ENCODE data around the gene PRKAR2B.

The PRKAR2B gene

GRCh38 chr7:107044347-107045194, at the start of gene PRKAR2B:
TSS of gene PRKAR2B (plus strand) at chr7:107044705. CDS start at chr7:107044908, 203 bp downstream.
- DNase-seq (ENCODE audit: low spot score): peak; percentile 67

DNA sequence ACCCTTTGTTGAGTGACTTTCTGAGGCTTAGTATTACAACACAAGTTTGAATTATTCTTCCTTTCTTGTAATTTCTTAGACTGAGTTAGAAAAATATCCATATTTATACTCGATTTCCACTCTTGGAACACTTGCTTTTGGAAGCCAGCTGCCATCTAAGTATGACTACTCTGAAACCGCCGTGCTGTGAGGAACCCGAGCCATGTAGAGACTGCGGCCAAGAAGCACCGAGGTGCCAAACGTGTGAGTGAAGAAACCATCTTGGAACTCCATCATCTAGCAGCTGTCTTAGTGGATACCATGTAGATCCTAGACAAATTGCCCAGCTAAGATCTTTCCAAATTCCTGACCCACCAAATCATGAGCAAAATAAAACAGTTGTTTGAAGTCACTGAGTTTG, 49.7 kb upstream of the PRKAR2B start:
- DNase-seq (ENCODE audit: low spot score): no peak

- DNase-seq (ENCODE audit: low spot score): no peak
Observed at GRCh38 chr7:106997487-106998271, 46.8 kb upstream of the PRKAR2B start.

DNA sequence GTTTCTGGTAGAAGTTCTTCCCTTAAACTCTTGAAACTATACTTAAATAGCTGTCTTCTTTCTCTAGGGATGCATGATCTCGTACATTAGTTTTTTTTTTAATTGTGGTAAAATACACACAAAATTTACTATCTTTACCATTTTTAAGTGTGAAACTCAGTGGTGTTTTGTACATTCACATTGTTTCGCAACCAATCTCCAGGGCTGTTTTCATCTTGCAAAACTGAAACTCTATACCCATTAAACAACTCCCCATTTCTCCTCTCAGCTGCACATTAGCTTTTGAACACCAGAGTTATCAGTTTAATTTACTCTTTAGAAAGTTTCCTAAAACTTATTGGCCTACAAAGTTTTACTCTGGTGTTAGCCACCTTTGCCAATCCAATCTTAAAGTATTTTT, 45.5 kb upstream of the PRKAR2B start:
- no peak for DNase-seq (ENCODE audit: low spot score)

- no peak for DNase-seq (ENCODE audit: low spot score)
Observed at GRCh38 chr7:107001490-107001889, 43.0 kb upstream of the PRKAR2B start.

- no peak for DNase-seq (ENCODE audit: low spot score)
Observed at GRCh38 chr7:107002126-107002525, 42.4 kb upstream of the PRKAR2B start.

DNA sequence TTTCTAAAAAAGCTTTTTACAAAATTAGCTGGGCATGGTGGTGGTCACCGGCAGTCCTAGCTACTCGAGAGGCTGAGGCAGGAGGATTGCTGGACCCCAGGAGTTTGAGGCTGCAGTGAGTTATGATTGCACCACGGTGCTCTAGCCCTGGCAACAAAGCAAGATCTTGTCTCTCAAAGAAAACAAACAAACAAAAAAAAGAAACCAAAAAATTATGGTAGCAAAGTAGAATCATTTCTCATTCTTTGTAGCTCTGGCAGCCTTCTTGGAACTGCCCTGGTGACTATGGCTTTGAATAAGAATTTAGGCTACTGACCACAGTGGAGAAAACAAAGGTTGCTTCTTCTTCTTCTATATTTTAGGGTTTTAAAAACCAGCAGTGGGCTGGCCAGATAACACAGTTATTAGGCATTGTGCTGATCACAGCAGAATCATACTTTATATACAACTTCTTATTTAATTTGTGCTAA, 41.9 kb upstream of the PRKAR2B start:
- no peak for DNase-seq (ENCODE audit: low spot score)

- no peak for DNase-seq (ENCODE audit: low spot score)
Observed at GRCh38 chr7:107007007-107007891, 37.3 kb upstream of the PRKAR2B start.

DNA sequence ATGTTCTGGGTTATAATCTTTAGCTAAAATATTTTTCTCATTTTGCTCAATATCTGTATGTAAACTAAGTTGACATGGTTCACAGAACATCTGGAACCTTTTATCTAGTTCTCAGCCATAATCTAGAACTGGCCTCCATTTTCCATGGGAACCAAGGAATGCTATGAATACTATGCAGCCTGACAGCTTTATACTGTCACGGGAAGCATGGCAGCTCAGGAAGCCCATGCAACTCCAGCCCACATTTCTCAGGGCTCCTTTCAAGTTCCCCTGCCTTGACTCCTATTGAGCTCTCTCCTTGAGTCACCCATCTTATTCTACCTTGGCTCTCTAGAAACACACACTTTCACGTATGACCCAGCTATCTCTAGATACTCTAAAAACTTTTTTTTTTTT, 36.6 kb upstream of the PRKAR2B start:
- no peak for DNase-seq (ENCODE audit: low spot score)

GRCh38 chr7:107009846-107010203, 34.7 kb upstream of the PRKAR2B start:
- no peak for DNase-seq (ENCODE audit: low spot score)

- DNase-seq (ENCODE audit: low spot score): no peak
Observed at GRCh38 chr7:107012691-107013090, 31.8 kb upstream of the PRKAR2B start.

DNA sequence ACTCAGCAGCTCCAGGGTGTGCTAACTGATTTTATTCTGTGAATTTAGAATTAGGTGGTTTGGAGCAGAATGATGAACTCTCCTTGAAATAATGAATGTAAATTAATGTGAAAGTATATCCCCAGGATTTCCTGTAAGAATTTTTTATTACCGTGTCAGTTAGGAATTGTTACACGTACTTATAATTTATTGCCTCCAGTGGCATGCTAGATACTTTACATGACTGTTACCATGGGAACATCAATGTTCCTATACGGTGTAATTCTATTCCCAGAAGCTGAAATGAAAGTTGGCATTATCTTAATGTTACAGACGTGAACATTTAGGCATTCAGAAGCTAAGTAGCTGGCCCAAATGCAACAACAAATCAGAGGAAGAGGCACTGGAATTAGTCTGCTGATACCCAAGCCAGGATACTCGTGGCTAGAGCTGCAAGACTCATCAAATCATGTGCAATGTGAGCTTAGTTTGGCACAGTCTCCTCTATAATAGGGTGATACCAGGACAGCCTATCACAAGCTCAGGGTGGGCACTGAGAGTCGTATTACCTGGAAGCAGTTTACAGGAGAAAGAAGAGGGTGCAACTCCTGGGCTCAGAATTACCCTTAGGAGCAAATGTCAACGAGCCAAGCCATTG, 30.0 kb upstream of the PRKAR2B start:
- no peak for DNase-seq (ENCODE audit: low spot score)

- no peak for DNase-seq (ENCODE audit: low spot score)
Observed at GRCh38 chr7:107016312-107016711, 28.2 kb upstream of the PRKAR2B start.

DNA sequence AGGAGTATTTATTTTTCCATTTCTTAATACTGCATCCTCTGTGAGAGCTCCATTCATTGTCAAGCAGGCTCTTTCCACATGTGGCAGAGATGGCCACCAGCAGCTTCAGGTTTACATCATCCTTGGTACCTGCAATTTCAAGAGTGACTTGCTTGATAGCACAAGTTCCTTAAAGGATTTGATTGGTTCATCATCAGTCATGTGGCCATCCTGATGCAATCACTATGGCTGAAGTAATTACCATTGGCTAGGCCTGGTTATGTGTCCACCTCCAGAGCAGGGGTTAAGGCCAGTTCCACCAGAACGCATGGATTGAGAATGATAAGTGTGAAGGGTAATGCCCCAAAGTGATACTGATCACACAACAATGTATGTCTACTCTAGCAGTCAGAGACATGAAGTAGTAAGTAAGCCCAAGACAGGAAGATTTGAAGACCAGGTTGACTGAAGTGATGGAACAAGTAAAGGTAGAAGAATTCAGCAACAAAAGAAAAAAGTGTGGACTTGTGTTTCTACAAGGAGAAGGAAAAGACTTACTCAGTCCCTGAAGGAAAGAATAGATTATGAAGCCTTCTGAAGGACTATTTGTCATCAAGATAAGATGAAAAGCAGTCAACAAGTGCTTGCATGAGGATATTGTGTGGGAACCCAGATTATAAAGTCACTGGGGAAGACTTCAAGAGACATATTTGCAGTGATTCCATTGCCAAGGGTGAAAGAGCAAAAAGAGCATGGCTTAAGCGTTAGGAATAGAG, 26.4 kb upstream of the PRKAR2B start:
- no peak for DNase-seq (ENCODE audit: low spot score)

- no peak for DNase-seq (ENCODE audit: low spot score)
Observed at GRCh38 chr7:107020400-107020799, 24.1 kb upstream of the PRKAR2B start.

GRCh38 chr7:107021600-107021999, 22.9 kb upstream of the PRKAR2B start:
- DNase-seq (ENCODE audit: low spot score): no peak

DNA sequence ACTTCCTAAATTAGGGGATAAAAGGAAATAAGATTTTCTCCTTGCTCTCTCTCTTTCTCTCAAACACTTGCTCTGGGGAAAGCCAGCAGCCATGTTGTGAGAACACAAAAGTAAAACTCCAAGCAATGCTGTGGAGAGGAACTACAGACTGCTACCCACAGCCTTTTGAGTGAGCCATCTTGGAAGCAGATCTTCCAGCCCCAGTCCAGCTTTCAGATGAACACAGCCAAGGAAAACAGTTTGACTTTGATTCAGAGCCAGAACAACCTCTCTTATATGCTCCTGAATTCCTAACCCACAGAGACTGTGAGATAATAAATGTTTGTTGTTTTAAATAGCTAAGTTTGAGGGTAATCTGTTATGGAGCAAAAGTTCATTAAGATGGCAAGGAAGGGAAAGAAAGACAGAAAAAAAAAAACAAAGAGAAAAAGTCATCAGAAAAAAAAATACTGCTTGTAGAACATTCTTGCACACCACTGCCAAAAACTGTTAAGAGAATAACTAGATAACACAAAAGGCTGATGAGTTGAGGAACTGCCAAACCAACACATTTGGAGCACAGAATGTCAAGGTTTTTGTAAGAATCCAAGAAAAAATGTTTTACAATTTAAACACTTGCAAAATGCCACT, 20.9 kb upstream of the PRKAR2B start:
- no peak for DNase-seq (ENCODE audit: low spot score)

GRCh38 chr7:107024906-107025305, 19.6 kb upstream of the PRKAR2B start:
- no peak for DNase-seq (ENCODE audit: low spot score)

DNA sequence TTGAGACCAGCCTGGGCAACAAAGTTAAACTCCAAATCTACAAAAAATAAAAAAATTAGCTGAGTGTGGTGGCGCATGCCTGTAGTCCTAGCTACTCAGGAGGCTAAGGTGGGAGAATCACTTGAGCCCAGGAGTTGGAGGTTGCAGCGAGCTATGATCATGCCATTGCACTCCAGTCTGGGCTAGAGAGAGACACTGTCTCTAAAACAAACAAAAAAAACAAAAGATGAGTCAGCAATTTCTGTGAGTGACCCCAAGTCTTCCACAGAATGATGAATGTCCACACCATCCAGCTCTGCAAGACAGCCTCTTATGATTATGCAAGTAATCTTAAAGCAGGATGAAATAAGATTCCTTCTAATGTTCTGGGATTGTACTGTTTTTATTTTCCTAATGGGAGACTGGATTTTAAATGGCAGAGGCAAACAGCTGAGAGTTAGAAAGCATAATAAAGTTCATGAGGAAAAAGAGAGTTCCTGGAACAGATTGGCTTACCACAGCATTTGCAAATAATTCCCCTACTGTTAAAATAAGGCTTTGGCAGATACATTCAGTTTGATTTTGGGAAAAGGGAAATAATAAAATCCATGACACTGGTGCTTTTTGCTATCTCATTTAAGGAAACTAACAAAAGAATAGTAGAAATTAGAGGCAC, 18.9 kb upstream of the PRKAR2B start:
- no peak for DNase-seq (ENCODE audit: low spot score)

GRCh38 chr7:107026166-107026565, 18.3 kb upstream of the PRKAR2B start:
- DNase-seq (ENCODE audit: low spot score): no peak

Measured in SW480 (cell line).